Fibroblast of lung (primary cell): ENCODE measurements around the gene FARP1. TPM values are rescaled to one million over a fixed set of nuclear protein-coding genes. Genes with fewer than 3 reads are reported as not detected.

Experiments used
- DNase-seq, 2 donors: peaks; one replicate each; pipeline versions ENCODE4 v3.0.0 to v3.0.0-alpha.2; 2010; ENCODE audit warnings: low read depth in 2 of 2
- H2AFZ ChIP-seq: 2 replicates; pipeline ENCODE4 v1.5.1; 2012; ENCODE audit warnings: low read length, control low read depth, inconsistent platforms
- H3K27ac ChIP-seq: 2 replicates; pipeline ENCODE4 v1.5.1; 2011; ENCODE audit warnings: low read length, control low read depth; ENCODE audit not compliant: insufficient read depth
- H3K27me3 ChIP-seq: 2 replicates; pipeline ENCODE4 v1.5.1; 2011; ENCODE audit warnings: mild to moderate bottlenecking, low read length; ENCODE audit not compliant: control insufficient read depth, insufficient read depth
- H3K36me3 ChIP-seq: 2 replicates; pipeline ENCODE4 v1.5.1; 2011; ENCODE audit warnings: low read length; ENCODE audit not compliant: control insufficient read depth, insufficient read depth
- H3K4me1 ChIP-seq: 2 replicates; pipeline ENCODE4 v1.5.1; 2011; ENCODE audit warnings: low read length; ENCODE audit not compliant: control insufficient read depth, insufficient read depth; ENCODE audit errors: extremely low read depth
- H3K4me2 ChIP-seq: 2 replicates; pipeline ENCODE4 v1.5.1; 2011; ENCODE audit warnings: low read length, control low read depth; ENCODE audit not compliant: insufficient read depth; ENCODE audit errors: extremely low read depth
- H3K4me3 ChIP-seq, 4 experiments: fragments of 200-600 bp in 1 of 4; sonication (generic) in 1 of 4; replicated peaks in 1 of 4; 2 replicates each; pipeline ENCODE4 v1.5.1; 2011 to 2016; ENCODE audit warnings: low read length in 4 of 4, low read depth in 3 of 4, mild to moderate bottlenecking in 3 of 4, control low read depth in 2 of 4, inconsistent platforms in 1 of 4, mixed read lengths in 1 of 4; ENCODE audit not compliant: insufficient read depth in 1 of 4; ENCODE audit errors: control extremely low read depth in 1 of 4
- H3K79me2 ChIP-seq: 2 replicates; pipeline ENCODE4 v1.5.1; 2012; ENCODE audit warnings: mild to moderate bottlenecking, low read length, inconsistent platforms; ENCODE audit not compliant: control insufficient read depth, insufficient read depth
- H3K9ac ChIP-seq: 2 replicates; pipeline ENCODE4 v1.5.1; 2011; ENCODE audit warnings: mild to moderate bottlenecking, low read length, control low read depth; ENCODE audit not compliant: insufficient read depth
- H3K9me3 ChIP-seq: 2 replicates; pipeline ENCODE4 v1.5.1; 2012; ENCODE audit warnings: low read depth, low read length; ENCODE audit not compliant: control insufficient read depth, insufficient read depth
- H4K20me1 ChIP-seq: 2 replicates; pipeline ENCODE4 v1.5.1; 2011; ENCODE audit warnings: low read length; ENCODE audit not compliant: control insufficient read depth, insufficient read depth; ENCODE audit errors: extremely low read depth
- EZH2 ChIP-seq: IDR thresholded peaks from 2 replicates; pipeline ENCODE4 v1.5.1; 2012; ENCODE audit warnings: low read length, control low read depth, mild to moderate bottlenecking; ENCODE audit errors: missing control alignments
- polyA plus RNA-seq, 2 donors: library from polyadenylated mRNA; depleted of rRNA in 1 of 2; stranded (reverse) in 1 of 2; unstranded in 1 of 2; fragments of >200 nt; gene quantifications; 2 replicates each; pipeline ENCODE4 v1.2.1, GENCODE V29; 2011 to 2012; ENCODE audit warnings: missing spikeins in 1 of 2
- total RNA-seq: library from RNA; depleted of rRNA; stranded (reverse); fragments of >200 nt; gene quantifications from 2 replicates; pipeline ENCODE4 v1.2.1, GENCODE V29; 2014
- TF ChIP-seq, protein P1 (sequence below), 2 donors: IDR thresholded peaks in 1 of 2; conservative IDR thresholded peaks in 1 of 2; 1 replicate in 1 of 2; 2 replicates in 1 of 2; pipeline ENCODE4 v1.5.1; 2011 to 2012; ENCODE audit warnings: low read length in 2 of 2, control low read depth in 1 of 2, inconsistent platforms in 1 of 2, low read depth in 1 of 2, mild to moderate bottlenecking in 1 of 2

Gene FARP1
- total and polyA plus RNA-seq, 2 donors (not counting 1 experiment from before 2014, with no cell fraction given) = 50.9 to 199 TPM

DNA sequence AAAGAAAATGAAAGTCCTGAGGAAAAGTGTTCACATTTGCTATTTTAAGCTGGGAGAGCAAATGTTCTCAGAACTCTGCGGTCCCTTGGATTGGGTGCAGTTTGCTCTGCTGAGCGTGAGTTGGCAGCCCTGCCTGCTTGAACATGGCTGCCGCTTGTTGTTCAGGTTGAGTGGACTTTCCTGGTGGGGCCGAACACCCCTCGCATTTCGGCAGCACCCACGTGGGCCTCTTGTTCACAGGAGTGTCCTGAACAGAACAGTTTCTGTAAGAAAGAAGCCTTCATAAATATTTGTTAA lies 45.0 kb downstream of the FARP1 start:
- Histone ChIP-seq H3K36me3 (no peaks in the 10 kb centered on the region), H3K4me1 (peaks cover 20% of the 10 kb centered on the region), H3K4me3 (no peak overlapping the region), H3K9me3 (no peaks in the 10 kb centered on the region), H3K4me2 (no peak overlapping the region), H2AFZ (no peak overlapping the region), H3K27ac (no peak overlapping the region), H3K27me3 (no peaks in the 10 kb centered on the region), H3K9ac (no peak overlapping the region), H4K20me1 (no peaks in the 10 kb centered on the region), H3K79me2 (peaks cover 75% of the 10 kb centered on the region)
- DNase-seq = no peak
- no peak for TF ChIP-seq EZH2
- TF ChIP-seq, protein P1, sequence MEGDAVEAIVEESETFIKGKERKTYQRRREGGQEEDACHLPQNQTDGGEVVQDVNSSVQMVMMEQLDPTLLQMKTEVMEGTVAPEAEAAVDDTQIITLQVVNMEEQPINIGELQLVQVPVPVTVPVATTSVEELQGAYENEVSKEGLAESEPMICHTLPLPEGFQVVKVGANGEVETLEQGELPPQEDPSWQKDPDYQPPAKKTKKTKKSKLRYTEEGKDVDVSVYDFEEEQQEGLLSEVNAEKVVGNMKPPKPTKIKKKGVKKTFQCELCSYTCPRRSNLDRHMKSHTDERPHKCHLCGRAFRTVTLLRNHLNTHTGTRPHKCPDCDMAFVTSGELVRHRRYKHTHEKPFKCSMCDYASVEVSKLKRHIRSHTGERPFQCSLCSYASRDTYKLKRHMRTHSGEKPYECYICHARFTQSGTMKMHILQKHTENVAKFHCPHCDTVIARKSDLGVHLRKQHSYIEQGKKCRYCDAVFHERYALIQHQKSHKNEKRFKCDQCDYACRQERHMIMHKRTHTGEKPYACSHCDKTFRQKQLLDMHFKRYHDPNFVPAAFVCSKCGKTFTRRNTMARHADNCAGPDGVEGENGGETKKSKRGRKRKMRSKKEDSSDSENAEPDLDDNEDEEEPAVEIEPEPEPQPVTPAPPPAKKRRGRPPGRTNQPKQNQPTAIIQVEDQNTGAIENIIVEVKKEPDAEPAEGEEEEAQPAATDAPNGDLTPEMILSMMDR (conservative IDR thresholded peaks at IDR 0.05 in 1 of 2, IDR thresholded peaks at IDR 0.05 in 1 of 2; ENCODE audit: low read depth in 1 of 2, low read length in 2 of 2) = no peak

DNA sequence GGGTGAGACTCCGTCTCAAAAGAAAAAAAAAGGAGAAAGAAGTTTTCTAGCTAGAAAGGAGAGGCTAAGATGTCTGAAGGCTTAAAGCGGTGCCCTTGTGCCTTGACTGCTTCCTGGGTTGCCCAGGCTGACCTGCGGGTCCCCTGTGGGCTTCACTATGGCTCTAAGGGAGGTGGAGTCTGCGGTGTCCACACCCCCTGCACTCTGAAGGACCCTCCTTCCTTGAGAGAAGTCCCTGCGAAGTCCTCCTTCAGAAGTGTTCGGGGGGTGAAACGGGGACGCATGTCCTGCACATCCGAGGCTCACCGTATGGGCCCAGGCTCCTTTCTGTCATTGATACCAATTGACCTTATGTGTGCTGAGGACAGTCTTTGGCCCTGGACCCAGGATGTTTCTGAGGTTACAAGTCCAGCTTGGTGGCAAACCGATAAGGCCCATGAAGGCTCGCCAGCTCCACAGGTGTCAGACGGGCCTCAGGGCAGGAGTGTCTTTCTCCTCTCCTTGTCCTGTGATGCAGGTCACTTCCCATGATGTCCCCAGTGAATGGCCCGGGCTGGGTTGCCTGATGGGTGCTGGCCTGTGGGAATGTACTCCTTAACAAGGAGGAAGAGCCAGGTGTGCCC lies 45.8 kb downstream of the FARP1 start:
- peak overlapping the region; percentile 26 for H3K9ac ChIP-seq
- TF ChIP-seq EZH2 = no peak
- TF ChIP-seq, protein P1 (conservative IDR thresholded peaks at IDR 0.05 in 1 of 2, IDR thresholded peaks at IDR 0.05 in 1 of 2; ENCODE audit: low read depth in 1 of 2, low read length in 2 of 2) = no peak
- H3K9me3 ChIP-seq = no peaks in the 10 kb centered on the region
- H3K27me3 ChIP-seq = no peaks in the 10 kb centered on the region
- H3K79me2 ChIP-seq = peaks cover 73% of the 10 kb centered on the region
- no peaks in the 10 kb centered on the region for H3K36me3 ChIP-seq
- peaks cover 20% of the 10 kb centered on the region for H3K4me1 ChIP-seq
- no peak overlapping the region for H3K27ac ChIP-seq
- H4K20me1 ChIP-seq = no peaks in the 10 kb centered on the region
- no peak overlapping the region for H3K4me2 ChIP-seq
- H3K4me3 ChIP-seq = no peak overlapping the region
- no peak overlapping the region for H2AFZ ChIP-seq
- DNase-seq = no peak

DNA sequence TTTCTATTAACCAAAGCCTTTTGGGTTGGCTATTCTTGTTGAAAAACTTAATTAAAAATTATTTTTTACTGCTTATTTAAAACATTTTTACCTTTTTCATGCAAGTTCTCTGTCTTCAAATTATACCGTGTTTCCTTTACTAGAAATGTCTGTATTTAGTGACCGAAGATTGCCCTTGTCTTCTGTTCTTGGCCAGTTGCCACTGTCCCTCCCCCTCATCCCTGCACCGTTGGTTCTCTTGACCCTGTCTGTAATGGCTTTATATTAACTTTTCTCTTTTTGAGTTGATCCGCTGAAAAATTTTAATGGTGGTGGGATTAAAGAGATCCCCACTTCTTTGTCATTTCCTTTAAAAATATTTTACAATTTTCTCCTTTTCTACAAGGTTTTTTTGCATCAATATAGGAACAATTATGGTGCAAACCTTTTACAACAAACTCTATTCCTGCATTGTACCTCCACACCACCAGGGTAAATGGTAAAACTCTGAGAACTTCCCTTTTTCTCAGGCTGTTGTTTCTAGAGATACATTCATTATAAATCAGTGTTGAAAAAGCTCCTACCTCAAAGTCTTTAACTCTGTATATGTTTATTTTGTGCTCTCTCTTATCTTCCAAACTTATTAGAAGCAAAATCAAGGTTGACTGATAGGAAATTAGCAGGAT lies 47.1 kb downstream of the FARP1 start:
- H3K9ac ChIP-seq = no peak overlapping the region
- H3K4me1 ChIP-seq = peaks cover 20% of the 10 kb centered on the region
- H3K4me2 ChIP-seq = no peak overlapping the region
- no peaks in the 10 kb centered on the region for H4K20me1 ChIP-seq
- no peak overlapping the region for H3K4me3 ChIP-seq
- H3K27ac ChIP-seq = no peak overlapping the region
- H3K36me3 ChIP-seq = no peaks in the 10 kb centered on the region
- no peak overlapping the region for H2AFZ ChIP-seq
- H3K79me2 ChIP-seq = peaks cover 64% of the 10 kb centered on the region
- H3K9me3 ChIP-seq = no peaks in the 10 kb centered on the region
- TF ChIP-seq, protein P1 (conservative IDR thresholded peaks at IDR 0.05 in 1 of 2, IDR thresholded peaks at IDR 0.05 in 1 of 2; ENCODE audit: low read depth in 1 of 2, low read length in 2 of 2) = no peak
- TF ChIP-seq EZH2 = no peak
- no peaks in the 10 kb centered on the region for H3K27me3 ChIP-seq
- no peak for DNase-seq
